Spinal cord (tissue), 10 donors: ENCODE results near the gene TPGS2. TPM values are rescaled to one million over a fixed set of nuclear protein-coding genes. Genes with fewer than 3 reads are reported as not detected.

Source experiments
- DNase-seq, 6 donors: peaks; one replicate each; pipeline versions ENCODE4 v3.0.0 to v3.0.0-alpha.2; 2013 to 2015; ENCODE audit warnings: low spot score in 6 of 6, low read depth in 4 of 6
- H3K27ac ChIP-seq: one replicate; pipeline ENCODE4 v1.5.1; 2013; ENCODE audit warnings: low read depth, low read length, control low read depth
- H3K27me3 ChIP-seq: one replicate; pipeline ENCODE4 v1.6.1; 2013; ENCODE audit warnings: low read length; ENCODE audit not compliant: control insufficient read depth, insufficient read depth
- H3K36me3 ChIP-seq: one replicate; pipeline ENCODE4 v1.6.1; 2013; ENCODE audit warnings: low read length; ENCODE audit not compliant: control insufficient read depth, insufficient read depth
- H3K4me1 ChIP-seq: one replicate; pipeline ENCODE4 v1.6.1; 2013; ENCODE audit warnings: low read length; ENCODE audit not compliant: control insufficient read depth, insufficient read depth
- H3K4me3 ChIP-seq: one replicate; pipeline ENCODE4 v1.5.1; 2013; ENCODE audit warnings: low read depth, low read length, control low read depth
- H3K9me3 ChIP-seq: one replicate; pipeline ENCODE4 v1.6.1; 2013; ENCODE audit warnings: low read length; ENCODE audit not compliant: control insufficient read depth, insufficient read depth
- WGBS: methylation state at CpG from one replicate; pipeline ENCODE4 v1.1.5; 2013; ENCODE audit warnings: missing lambda C conversion rate; ENCODE audit not compliant: insufficient coverage; 5-methylcytosine and 5-hydroxymethylcytosine counted together
- polyA plus RNA-seq, 2 donors: library from polyadenylated mRNA; unstranded; fragments of 120-200 nt; gene quantifications; one replicate each; pipeline ENCODE4 v1.2.1, GENCODE V29; 2013; ENCODE audit not compliant: insufficient read length in 2 of 2
- total RNA-seq, 2 donors: library from RNA; depleted of rRNA in 1 of 2; stranded (reverse); fragments of 120-200 nt in 1 of 2; fragments of >200 nt in 1 of 2; gene quantifications; one replicate each; pipeline versions ENCODE4 v1.2.3 to v1.2.4, GENCODE V29; 2013 to 2014
- donor health status: healthy.

TPGS2 gene
- total and polyA plus RNA-seq, 4 donors, result 104 to 212 (median 157) TPM

GRCh38 chr18:36757081-36757480 lies 71.7 kb downstream of the TPGS2 start:
- Histone ChIP-seq H3K36me3 (peaks cover 19% of the 10 kb centered on the region), H3K27me3 (no peaks in the 10 kb centered on the region), H3K4me1 (no peaks in the 10 kb centered on the region), H3K4me3 (no peak overlapping the region), H3K9me3 (no peaks in the 10 kb centered on the region), H3K27ac (no peak overlapping the region)
- WGBS, result no CpG with 5 or more reads among the region's 1 CpG
- peak; percentile 38 to 91 (median 55) for DNase-seq

- 85% methylated on average over 2 of the region's 4 CpGs for whole genome bisulfite sequencing
Observed at GRCh38 chr18:36756242-36756641, 72.6 kb downstream of the TPGS2 start.

GRCh38 chr18:36752929-36753865 lies 75.6 kb downstream of the TPGS2 start:
- H3K27me3 ChIP-seq, result no peaks in the 10 kb centered on the region
- DNase-seq, result no peak
- no peak overlapping the region for H3K4me3 ChIP-seq
- 100% methylated on average over 1 of the region's 3 CpGs for WGBS
- no peaks in the 10 kb centered on the region for H3K9me3 ChIP-seq
- H3K36me3 ChIP-seq, result no peaks in the 10 kb centered on the region
- no peak overlapping the region for H3K27ac ChIP-seq
- H3K4me1 ChIP-seq, result no peaks in the 10 kb centered on the region

More at GRCh38 chr18:36756242-36756641, 72.6 kb downstream of the TPGS2 start:
- peaks cover 12% of the 10 kb centered on the region for H3K36me3 ChIP-seq
- no peak overlapping the region for H3K4me3 ChIP-seq
- H3K27me3 ChIP-seq, result no peaks in the 10 kb centered on the region
- H3K27ac ChIP-seq, result no peak overlapping the region
- no peaks in the 10 kb centered on the region for H3K9me3 ChIP-seq
- peak in 1 of 6 donors; percentile 46 for DNase-seq
- no peaks in the 10 kb centered on the region for H3K4me1 ChIP-seq

GRCh38 chr18:36745219-36745975 lies 83.4 kb downstream of the TPGS2 start:
- no peak overlapping the region for H3K4me3 ChIP-seq
- H3K9me3 ChIP-seq, result no peaks in the 10 kb centered on the region
- H3K4me1 ChIP-seq, result no peaks in the 10 kb centered on the region
- no peak overlapping the region for H3K27ac ChIP-seq
- 93% methylated on average over 25 of the region's 25 CpGs for WGBS
- no peaks in the 10 kb centered on the region for H3K27me3 ChIP-seq
- peaks cover 33% of the 10 kb centered on the region for H3K36me3 ChIP-seq
- DNase-seq, result no peak

- no peak overlapping the region for H3K27ac ChIP-seq
- no peak overlapping the region for H3K4me3 ChIP-seq
- no peak for DNase-seq
- 97% methylated on average over 3 of the region's 6 CpGs for WGBS
- no peaks in the 10 kb centered on the region for H3K4me1 ChIP-seq
- H3K9me3 ChIP-seq, result no peaks in the 10 kb centered on the region
- H3K36me3 ChIP-seq, result peaks cover 33% of the 10 kb centered on the region
- H3K27me3 ChIP-seq, result no peaks in the 10 kb centered on the region
Observed at GRCh38 chr18:36744261-36744876, 84.4 kb downstream of the TPGS2 start.

Other genes starting within 250 kb of the TPGS2 start
- gene KIAA1328, start 125 bp upstream of the TPGS2 start, total RNA-seq, result 10 to 100 TPM; 17.4 to 22.3 TPM
- gene KIAA1328, start 125 bp upstream of the TPGS2 start, polyA plus RNA-seq, result 10 to 100 TPM in 1 of 2 donors, 1 to 10 TPM in 1; 9.0 to 10.3 TPM